SU-DHL-6 (cell line): ENCODE measurements around the gene CSTB.

ENCODE experiments used
- EZH2phosphoT487 ChIP-seq: fragments of 200-600 bp; sonication (generic), shearing (Covaris generic); conservative IDR thresholded peaks from 2 replicates; pipeline ENCODE4 v1.6.1; 2018; ENCODE audit warnings: mild to moderate bottlenecking, antibody characterized with exemption, low read length, moderate library complexity, mixed read lengths
- TF ChIP-seq, protein P1 (sequence below): fragments of 200-600 bp; sonication (generic); IDR thresholded peaks from one replicate; pipeline ENCODE4 v1.5.1; 2017; ENCODE audit warnings: antibody characterized with exemption, mild to moderate bottlenecking, low read length, moderate library complexity; ENCODE audit not compliant: insufficient read depth, poor library complexity, severe bottlenecking

DNA sequence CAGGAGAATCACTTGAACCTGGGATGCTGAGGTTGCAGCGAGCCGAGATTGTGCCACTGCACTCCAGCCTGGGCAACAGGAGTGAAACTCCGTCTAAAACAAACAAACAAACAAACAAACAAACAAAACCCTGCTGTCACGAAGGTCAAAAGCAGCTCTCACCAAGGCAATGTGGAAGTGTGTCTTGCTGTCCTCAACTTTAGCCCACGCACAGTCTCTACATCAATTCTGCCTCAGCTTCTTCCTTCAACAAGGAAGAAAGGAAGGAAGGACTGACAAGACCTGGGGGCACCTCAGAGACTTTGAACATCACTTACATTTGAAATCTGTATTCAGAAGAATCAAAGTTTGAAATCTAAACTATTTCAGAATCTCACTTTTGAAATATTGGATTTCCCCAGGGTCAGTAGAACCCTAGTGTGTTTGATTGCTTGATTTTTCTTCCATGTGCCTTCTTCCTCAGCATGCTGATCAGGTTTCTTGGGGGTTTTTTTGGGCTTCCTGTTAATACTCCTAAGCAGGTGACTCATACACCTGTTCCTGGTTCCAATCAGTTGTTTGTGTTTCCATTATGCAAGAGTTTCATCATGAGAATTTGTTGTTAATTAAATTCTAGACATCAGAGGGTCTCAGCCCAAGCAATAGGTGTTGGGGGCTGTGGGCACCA is 6.5 kb upstream of the CSTB start:
- TF ChIP-seq, protein P1, sequence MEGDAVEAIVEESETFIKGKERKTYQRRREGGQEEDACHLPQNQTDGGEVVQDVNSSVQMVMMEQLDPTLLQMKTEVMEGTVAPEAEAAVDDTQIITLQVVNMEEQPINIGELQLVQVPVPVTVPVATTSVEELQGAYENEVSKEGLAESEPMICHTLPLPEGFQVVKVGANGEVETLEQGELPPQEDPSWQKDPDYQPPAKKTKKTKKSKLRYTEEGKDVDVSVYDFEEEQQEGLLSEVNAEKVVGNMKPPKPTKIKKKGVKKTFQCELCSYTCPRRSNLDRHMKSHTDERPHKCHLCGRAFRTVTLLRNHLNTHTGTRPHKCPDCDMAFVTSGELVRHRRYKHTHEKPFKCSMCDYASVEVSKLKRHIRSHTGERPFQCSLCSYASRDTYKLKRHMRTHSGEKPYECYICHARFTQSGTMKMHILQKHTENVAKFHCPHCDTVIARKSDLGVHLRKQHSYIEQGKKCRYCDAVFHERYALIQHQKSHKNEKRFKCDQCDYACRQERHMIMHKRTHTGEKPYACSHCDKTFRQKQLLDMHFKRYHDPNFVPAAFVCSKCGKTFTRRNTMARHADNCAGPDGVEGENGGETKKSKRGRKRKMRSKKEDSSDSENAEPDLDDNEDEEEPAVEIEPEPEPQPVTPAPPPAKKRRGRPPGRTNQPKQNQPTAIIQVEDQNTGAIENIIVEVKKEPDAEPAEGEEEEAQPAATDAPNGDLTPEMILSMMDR = no peak
- TF ChIP-seq EZH2phosphoT487 = no peak
